IPS-18c (cell line): Measurements from ENCODE around the gene HRH4.

Experiments
- H3K4me3 ChIP-seq: 2 replicates; pipeline ENCODE4 v1.7.0; 2013; ENCODE audit warnings: low read depth, mild to moderate bottlenecking, low read length, moderate library complexity; ENCODE audit not compliant: insufficient read depth
- H3K9me3 ChIP-seq: one replicate; pipeline ENCODE4 v1.6.1; 2013; ENCODE audit warnings: mild to moderate bottlenecking, low read length, moderate library complexity; ENCODE audit not compliant: control insufficient read depth, insufficient read depth

The HRH4 gene

GRCh38 chr18:24456549-24456948 lies 3.9 kb upstream of the HRH4 start:
- Histone ChIP-seq H3K4me3 (no peak overlapping the region), H3K9me3 (no peaks in the 10 kb centered on the region)

GRCh38 chr18:24459772-24460171 lies 665 bp upstream of the HRH4 start:
- no peaks in the 10 kb centered on the region for H3K9me3 ChIP-seq
- no peak overlapping the region for H3K4me3 ChIP-seq

- no peak overlapping the region for H3K4me3 ChIP-seq
- no peaks in the 10 kb centered on the region for H3K9me3 ChIP-seq
These were observed 1.6 kb downstream of the HRH4 start for GRCh38 chr18:24461996-24462395.

GRCh38 chr18:24462838-24463775 lies 2.7 kb downstream of the HRH4 start:
- Histone ChIP-seq H3K4me3 (no peak overlapping the region), H3K9me3 (no peaks in the 10 kb centered on the region)

- Histone ChIP-seq H3K9me3 (no peaks in the 10 kb centered on the region), H3K4me3 (no peak overlapping the region)
These were observed 5.0 kb downstream of the HRH4 start for GRCh38 chr18:24465486-24465885.

GRCh38 chr18:24466771-24467170 lies 6.3 kb downstream of the HRH4 start:
- H3K4me3 ChIP-seq, result no peak overlapping the region
- H3K9me3 ChIP-seq, result no peaks in the 10 kb centered on the region

- no peak overlapping the region for H3K4me3 ChIP-seq
These were observed 9.7 kb downstream of the HRH4 start for GRCh38 chr18:24470022-24470618.

GRCh38 chr18:24470805-24471204 lies 10.4 kb downstream of the HRH4 start:
- Histone ChIP-seq H3K9me3 (no peaks in the 10 kb centered on the region), H3K4me3 (no peak overlapping the region)

More at GRCh38 chr18:24470022-24470618, 9.7 kb downstream of the HRH4 start:
- no peaks in the 10 kb centered on the region for H3K9me3 ChIP-seq

GRCh38 chr18:24472591-24472990 lies 12.2 kb downstream of the HRH4 start:
- H3K4me3 ChIP-seq, result no peak overlapping the region
- H3K9me3 ChIP-seq, result no peaks in the 10 kb centered on the region

GRCh38 chr18:24474406-24474805 lies 14.0 kb downstream of the HRH4 start:
- Histone ChIP-seq H3K4me3 (no peak overlapping the region), H3K9me3 (no peaks in the 10 kb centered on the region)

- Histone ChIP-seq H3K4me3 (no peak overlapping the region), H3K9me3 (no peaks in the 10 kb centered on the region)
These were observed 15.6 kb downstream of the HRH4 start for GRCh38 chr18:24475926-24476589.

- no peak overlapping the region for H3K4me3 ChIP-seq
- no peaks in the 10 kb centered on the region for H3K9me3 ChIP-seq
These were observed 18.9 kb downstream of the HRH4 start for GRCh38 chr18:24479371-24479770.

GRCh38 chr18:24482821-24483220 lies 22.4 kb downstream of the HRH4 start:
- Histone ChIP-seq H3K4me3 (no peak overlapping the region), H3K9me3 (no peaks in the 10 kb centered on the region)

- H3K9me3 ChIP-seq, result no peaks in the 10 kb centered on the region
- H3K4me3 ChIP-seq, result no peak overlapping the region
These were observed 25.2 kb downstream of the HRH4 start for GRCh38 chr18:24485681-24486080.

GRCh38 chr18:24486684-24487083 lies 26.2 kb downstream of the HRH4 start:
- no peaks in the 10 kb centered on the region for H3K9me3 ChIP-seq
- H3K4me3 ChIP-seq, result no peak overlapping the region

GRCh38 chr18:24488824-24489493 lies 28.5 kb downstream of the HRH4 start:
- H3K4me3 ChIP-seq, result no peak overlapping the region
- no peaks in the 10 kb centered on the region for H3K9me3 ChIP-seq

- no peaks in the 10 kb centered on the region for H3K9me3 ChIP-seq
- no peak overlapping the region for H3K4me3 ChIP-seq
These were observed 30.1 kb downstream of the HRH4 start for GRCh38 chr18:24490539-24490938.
